ENCODE measurements around the gene RXRG. TPM values are rescaled to one million over a fixed set of nuclear protein-coding genes. Genes with fewer than 3 reads are reported as not detected.

The RXRG gene
- polyA plus RNA-seq, 1 of the 3 experiments (the other 2 are of a cell fraction) = not detected

DNA sequence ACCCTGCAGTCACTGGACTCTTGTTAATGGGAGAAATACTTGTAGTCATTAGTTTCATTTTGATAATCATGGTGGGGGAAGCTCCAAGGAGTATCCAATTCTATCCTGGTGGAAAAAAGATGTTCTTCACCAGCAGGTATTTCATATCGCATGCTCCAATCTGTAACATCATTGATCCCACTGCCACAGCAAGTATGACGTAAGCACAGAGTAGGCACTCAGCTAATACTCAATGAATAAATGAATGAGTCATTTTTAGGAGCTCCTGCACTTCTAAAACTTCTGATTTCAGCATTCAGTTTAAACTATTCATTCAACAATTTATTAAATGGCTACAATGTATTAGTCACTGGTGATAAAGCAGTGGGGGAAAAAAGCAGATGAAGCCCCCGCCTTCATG, 30.3 kb downstream of the RXRG start:
- CTCF ChIA-PET = interaction anchor here (0.7 to 5.2 kb wide), 3 partner anchors 11 to 177 kb away, joined by 3 to 20 read pairs (median 4); no protein-coding TSS in a partner anchor

More for the DNA sequence above, 30.3 kb downstream of the RXRG start:
- Histone ChIP-seq H3K27ac (ENCODE audit: low read depth in 2 of 2, low read length in 1 of 2) (no peak overlapping the region), H3K36me3 (replicated peaks in 1 of 2; ENCODE audit: control insufficient read depth in 1 of 2, insufficient read depth in 2 of 2, low read length in 1 of 2) (no peaks in the 10 kb centered on the region), H3K4me2 (no peak overlapping the region), H3K9me2 (no peaks in the 10 kb centered on the region), H3K4me3 (ENCODE audit: low read depth in 2 of 2, low read length in 1 of 2) (no peak overlapping the region), H3K9me3 (no peaks in the 10 kb centered on the region), H3F3A (replicated peaks; ENCODE audit: insufficient read depth) (no peaks in the 10 kb centered on the region), H3K4me1 (ENCODE audit: control insufficient read depth in 1 of 2, insufficient read depth in 2 of 2, low read depth in 1 of 2, low read length in 1 of 2) (no peaks in the 10 kb centered on the region), H4K20me1 (ENCODE audit: insufficient read depth) (no peaks in the 10 kb centered on the region), H3K9ac (no peak overlapping the region), H3K27me3 (ENCODE audit: insufficient read depth) (peaks cover 18% of the 10 kb centered on the region; the same call in 1 of the 2 replicates), H3K79me2 (ENCODE audit: insufficient read depth) (no peaks in the 10 kb centered on the region), H2AFZ (ENCODE audit: low read depth) (no peak overlapping the region)
- 38% methylated on average over 3 of the region's 3 CpGs for WGBS (ENCODE audit: low lambda C conversion rate)
- TF ChIP-seq GABPA (IDR thresholded peaks at IDR 0.05; ENCODE audit: low read depth) (no peak), SMC3 (IDR thresholded peaks at IDR 0.05; ENCODE audit: low read depth, low read length) (no peak), JUND (IDR thresholded peaks at IDR 0.05) (no peak), MXI1 (IDR thresholded peaks at IDR 0.05; ENCODE audit: low read depth, low read length) (no peak), MEF2A (IDR thresholded peaks at IDR 0.05; ENCODE audit: borderline replicate concordance, low read depth) (no peak), YY1 (IDR thresholded peaks at IDR 0.05; ENCODE audit: low read depth) (no peak), USF2 (IDR thresholded peaks at IDR 0.05; ENCODE audit: borderline replicate concordance, low read depth, low read length) (no peak), FOXM1 (IDR thresholded peaks at IDR 0.05; ENCODE audit: low read depth) (no peak), TEAD4 (IDR thresholded peaks at IDR 0.05; ENCODE audit: borderline replicate concordance, insufficient read depth) (no peak), EZH2phosphoT487 (IDR thresholded peaks at IDR 0.05; ENCODE audit: borderline replicate concordance, low read depth) (no peak), RAD21 (IDR thresholded peaks at IDR 0.05; ENCODE audit: low read length) (no peak), POLR2AphosphoS5 (IDR thresholded peaks at IDR 0.05; ENCODE audit: low read depth, low read length) (no peak), REST (IDR thresholded peaks at IDR 0.05; ENCODE audit: low read depth, low read length) (no peak), NFIC (IDR thresholded peaks at IDR 0.05; ENCODE audit: borderline replicate concordance) (no peak), CTCF (IDR thresholded peaks at IDR 0.05) (no peak), TCF12 (IDR thresholded peaks at IDR 0.05) (no peak), CHD2 (IDR thresholded peaks at IDR 0.05; ENCODE audit: low read length, partially characterized antibody) (no peak), EP300 (IDR thresholded peaks at IDR 0.05; ENCODE audit: borderline replicate concordance in 1 of 2, low read depth in 1 of 2, low read length in 1 of 2) (no peak)
- TF ChIP-seq, protein P1, sequence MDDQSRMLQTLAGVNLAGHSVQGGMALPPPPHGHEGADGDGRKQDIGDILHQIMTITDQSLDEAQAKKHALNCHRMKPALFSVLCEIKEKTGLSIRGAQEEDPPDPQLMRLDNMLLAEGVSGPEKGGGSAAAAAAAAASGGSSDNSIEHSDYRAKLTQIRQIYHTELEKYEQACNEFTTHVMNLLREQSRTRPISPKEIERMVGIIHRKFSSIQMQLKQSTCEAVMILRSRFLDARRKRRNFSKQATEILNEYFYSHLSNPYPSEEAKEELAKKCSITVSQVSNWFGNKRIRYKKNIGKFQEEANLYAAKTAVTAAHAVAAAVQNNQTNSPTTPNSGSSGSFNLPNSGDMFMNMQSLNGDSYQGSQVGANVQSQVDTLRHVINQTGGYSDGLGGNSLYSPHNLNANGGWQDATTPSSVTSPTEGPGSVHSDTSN (IDR thresholded peaks at IDR 0.05) = no peak
- no peak for DNase-seq
- POLR2A ChIA-PET = no interaction called here
